Loucy (cell line): Measurements from ENCODE around the gene RIIAD1.

Source experiments
- EZH2phosphoT487 ChIP-seq: fragments of 200-600 bp; IDR thresholded peaks from 2 replicates; pipeline ENCODE4 v1.6.1; 2018; ENCODE audit warnings: antibody characterized with exemption, mild to moderate bottlenecking, moderate library complexity, borderline replicate concordance
- TF ChIP-seq, protein P1 (sequence below): fragments of 200-600 bp; sonication (generic); conservative IDR thresholded peaks from 2 replicates; pipeline ENCODE4 v1.5.1; 2014; ENCODE audit warnings: mild to moderate bottlenecking, antibody characterized with exemption, low read length

DNA sequence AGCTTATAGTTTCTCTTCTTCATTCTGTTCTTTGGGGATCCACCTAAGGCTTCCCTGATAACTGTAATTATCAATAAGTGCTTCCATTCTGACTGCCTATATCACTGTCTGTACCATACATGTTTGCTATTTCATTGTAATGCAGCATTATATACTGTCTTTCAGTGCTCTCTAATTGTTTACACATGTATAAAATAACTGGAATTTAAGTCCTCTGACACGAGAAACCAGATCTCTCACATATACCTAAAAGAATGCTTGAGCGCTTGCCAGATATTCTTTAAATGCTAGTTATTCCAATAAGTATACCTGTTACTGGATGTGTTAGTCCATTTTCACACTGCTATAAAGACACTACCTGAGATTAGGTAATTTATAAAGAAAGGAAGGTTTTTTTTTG is 39.4 kb upstream of the RIIAD1 start:
- TF ChIP-seq, protein P1, sequence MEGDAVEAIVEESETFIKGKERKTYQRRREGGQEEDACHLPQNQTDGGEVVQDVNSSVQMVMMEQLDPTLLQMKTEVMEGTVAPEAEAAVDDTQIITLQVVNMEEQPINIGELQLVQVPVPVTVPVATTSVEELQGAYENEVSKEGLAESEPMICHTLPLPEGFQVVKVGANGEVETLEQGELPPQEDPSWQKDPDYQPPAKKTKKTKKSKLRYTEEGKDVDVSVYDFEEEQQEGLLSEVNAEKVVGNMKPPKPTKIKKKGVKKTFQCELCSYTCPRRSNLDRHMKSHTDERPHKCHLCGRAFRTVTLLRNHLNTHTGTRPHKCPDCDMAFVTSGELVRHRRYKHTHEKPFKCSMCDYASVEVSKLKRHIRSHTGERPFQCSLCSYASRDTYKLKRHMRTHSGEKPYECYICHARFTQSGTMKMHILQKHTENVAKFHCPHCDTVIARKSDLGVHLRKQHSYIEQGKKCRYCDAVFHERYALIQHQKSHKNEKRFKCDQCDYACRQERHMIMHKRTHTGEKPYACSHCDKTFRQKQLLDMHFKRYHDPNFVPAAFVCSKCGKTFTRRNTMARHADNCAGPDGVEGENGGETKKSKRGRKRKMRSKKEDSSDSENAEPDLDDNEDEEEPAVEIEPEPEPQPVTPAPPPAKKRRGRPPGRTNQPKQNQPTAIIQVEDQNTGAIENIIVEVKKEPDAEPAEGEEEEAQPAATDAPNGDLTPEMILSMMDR, result no peak
- no peak for TF ChIP-seq EZH2phosphoT487
